Heart left ventricle (tissue), 16 donors: ENCODE results near the gene GTPBP3. TPM values are rescaled to one million over a fixed set of nuclear protein-coding genes. Genes with fewer than 3 reads are reported as not detected.
"Not testable (repeated sequence)": the region's sequence is repeated elsewhere in the genome, so short reads cannot be mapped to it uniquely, and the experiment has no call there.

ENCODE experiments used
- ATAC-seq, 4 donors: fragments of 200-7000 bp; cut with Tn5 transposase; one replicate each; pipeline ENCODE4 v1.9.1; 2020 to 2022; ENCODE audit warnings: moderate library complexity in 4 of 4, mild to moderate bottlenecking in 3 of 4, moderate number of reproducible peaks in 1 of 4
- DNase-seq, 5 donors: peaks; one replicate each; pipeline ENCODE4 v3.0.0-alpha.2; 2020
- H3K27ac ChIP-seq, 12 donors: fragments of 200-600 bp; sonication (generic) in 4 of 12; one replicate each; pipeline versions ENCODE4 v1.5.0 to v1.8.0; 2016 to 2022; ENCODE audit warnings: mild to moderate bottlenecking in 2 of 12
- H3K27me3 ChIP-seq, 9 donors: fragments of 200-600 bp; sonication (generic) in 2 of 9; one replicate each; pipeline versions ENCODE4 v1.5.1 to v1.8.0; 2016 to 2022; ENCODE audit warnings: mild to moderate bottlenecking in 3 of 9
- H3K36me3 ChIP-seq, 9 donors: fragments of 200-600 bp; sonication (generic) in 2 of 9; one replicate each; pipeline versions ENCODE4 v1.5.0 to v1.8.0; 2018 to 2022; ENCODE audit warnings: mild to moderate bottlenecking in 2 of 9
- H3K4me1 ChIP-seq, 12 donors: fragments of 200-600 bp; sonication (generic) in 4 of 12; one replicate each; pipeline versions ENCODE4 v1.5.0 to v1.8.0; 2016 to 2022; ENCODE audit warnings: mild to moderate bottlenecking in 3 of 12
- H3K4me3 ChIP-seq, 12 donors: fragments of 200-600 bp; sonication (generic) in 4 of 12; one replicate each; pipeline versions ENCODE4 v1.5.0 to v1.8.0; 2017 to 2022; ENCODE audit warnings: mild to moderate bottlenecking in 9 of 12, moderate library complexity in 4 of 12
- H3K9me3 ChIP-seq, 12 donors: fragments of 200-600 bp; sonication (generic) in 4 of 12; one replicate each; pipeline versions ENCODE4 v1.5.0 to v1.8.0; 2016 to 2022; ENCODE audit warnings: mild to moderate bottlenecking in 1 of 12
- POLR2A ChIP-seq, 2 donors: fragments of 450-650 bp; IDR thresholded peaks; one replicate each; pipeline ENCODE4 v1.6.1; 2017; ENCODE audit warnings: antibody characterized with exemption in 2 of 2, mild to moderate bottlenecking in 2 of 2, moderate library complexity in 2 of 2
- WGBS, 4 donors: extraction: QIAGEN DNeasy Blood & Tissue Kit in 2 of 4; methylation state at CpG; one replicate each; pipeline versions ENCODE4 v1.1.5 to v1.1.7; 2013 to 2018; 5-methylcytosine and 5-hydroxymethylcytosine counted together
- intact Hi-C, 10 donors: fragments of 100-400 bp; cut with DNase I; formaldehyde crosslinking; loops; one replicate each; pipeline versions ENCODE4 v1.11.1 to v1.14.2; 2022
- polyA plus RNA-seq, 2 donors: library from polyadenylated mRNA; stranded (reverse); fragments of 200-250 nt; gene quantifications; one replicate each; pipeline ENCODE4 v1.2.3, GENCODE V29; 2013
- total RNA-seq, 9 donors: library from RNA; depleted of rRNA in 2 of 9; stranded (reverse); fragments of >200 nt in 2 of 9; fragmentation: NEBNext Ultra II Directional in 3 of 9; extraction: Animal tissue kit (Norgen Biotek cat#: 25700) in 3 of 9; gene quantifications; one replicate each; pipeline versions ENCODE4 v1.1.0 to v1.2.4, GENCODE V29; 2016 to 2023
- TF ChIP-seq, protein P1 (sequence below), 12 donors: fragments of 200-600 bp; sonication (generic) in 4 of 12; IDR thresholded peaks; one replicate each; pipeline versions ENCODE4 v1.5.0 to v1.8.0; 2018 to 2022; ENCODE audit warnings: antibody characterized with exemption in 12 of 12, mild to moderate bottlenecking in 5 of 12
- donor health status: ischemic (EF 13 %, LVEDD 7.1; RV severe dilation, severe dysfunction).
- donor health status: healthy with polysubstance abuse.
- donor health status: DM: no; HTN: yes; CAD: no.
- donor health status: DM: no; HTN: no; CAD: no.
- donor health status: ischemic (EF 25% LVEDD 6.9; RV normal size, moderate dysfunction).
- donor health status: ischemic (EF 25% LVEDD 5.7; RV mildly dilated, moderate dysfunction).
- donor health status: healthy.
- donor health status: DM: yes; HTN: yes; CAD: no.
- donor health status: ischemic (EF 35%, LVEDD 5.7; RV mildly dilated, moderate dysfunction).
- donor health status: nonischemic (EF 11% LVEDD 7.7; RV severe dilation, severe dysfunction).
- donor health status: DM: yes; HTN: yes; CAD: no.
- donor health status: PGD.
- donor health status: ischemic (EF 29% LVEDD 5.4; RV normal size, mild dysfunction).
- donor health status: nonischemic (EF 23%, LVEDD 6.1; RV moderate dilation, normal function).

GTPBP3 gene
- total and polyA plus RNA-seq, 11 donors, result 6.3 to 20.1 (median 11.3) TPM

GRCh38 chr19:17293605-17294004, 43.7 kb upstream of the GTPBP3 start:
- ATAC-seq, result no peak
- no peak for DNase-seq
- Histone ChIP-seq H3K27ac (no peak overlapping the region), H3K36me3 (peaks cover 0 to 17% (median 5%) of the 10 kb centered on the region in 9 donors), H3K9me3 (peaks cover 0 to 6% (median 0%) of the 10 kb centered on the region in 12 donors), H3K27me3 (no peaks in the 10 kb centered on the region), H3K4me3 (no peak overlapping the region), H3K4me1 (peaks cover 0 to 13% (median 0%) of the 10 kb centered on the region in 12 donors)
- intact Hi-C loops, result loop anchor here in 9 of 10 donors (2.0 to 10.0 kb wide), 5 partner anchors 91 to 97 kb away; no protein-coding TSS in a partner anchor
- TF ChIP-seq POLR2A (IDR thresholded peaks at IDR 0.05), result no peak
- TF ChIP-seq, protein P1, sequence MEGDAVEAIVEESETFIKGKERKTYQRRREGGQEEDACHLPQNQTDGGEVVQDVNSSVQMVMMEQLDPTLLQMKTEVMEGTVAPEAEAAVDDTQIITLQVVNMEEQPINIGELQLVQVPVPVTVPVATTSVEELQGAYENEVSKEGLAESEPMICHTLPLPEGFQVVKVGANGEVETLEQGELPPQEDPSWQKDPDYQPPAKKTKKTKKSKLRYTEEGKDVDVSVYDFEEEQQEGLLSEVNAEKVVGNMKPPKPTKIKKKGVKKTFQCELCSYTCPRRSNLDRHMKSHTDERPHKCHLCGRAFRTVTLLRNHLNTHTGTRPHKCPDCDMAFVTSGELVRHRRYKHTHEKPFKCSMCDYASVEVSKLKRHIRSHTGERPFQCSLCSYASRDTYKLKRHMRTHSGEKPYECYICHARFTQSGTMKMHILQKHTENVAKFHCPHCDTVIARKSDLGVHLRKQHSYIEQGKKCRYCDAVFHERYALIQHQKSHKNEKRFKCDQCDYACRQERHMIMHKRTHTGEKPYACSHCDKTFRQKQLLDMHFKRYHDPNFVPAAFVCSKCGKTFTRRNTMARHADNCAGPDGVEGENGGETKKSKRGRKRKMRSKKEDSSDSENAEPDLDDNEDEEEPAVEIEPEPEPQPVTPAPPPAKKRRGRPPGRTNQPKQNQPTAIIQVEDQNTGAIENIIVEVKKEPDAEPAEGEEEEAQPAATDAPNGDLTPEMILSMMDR (IDR thresholded peaks at IDR 0.05), result no peak
- WGBS, 4 donors, result 88 to 92% (median 92%) methylated on average over 14 of the region's 14 CpGs

GRCh38 chr19:17294051-17294891, 43.1 kb upstream of the GTPBP3 start:
- Histone ChIP-seq H3K27ac (no peak overlapping the region), H3K4me3 (no peak overlapping the region), H3K9me3 (peaks cover 0 to 6% (median 0%) of the 10 kb centered on the region in 12 donors), H3K36me3 (peaks cover 0 to 22% (median 5%) of the 10 kb centered on the region in 9 donors), H3K4me1 (peaks cover 0 to 13% (median 0%) of the 10 kb centered on the region in 12 donors), H3K27me3 (no peaks in the 10 kb centered on the region)
- peak in 1 of 4 donors; percentile 8 for ATAC-seq
- TF ChIP-seq, protein P1 (IDR thresholded peaks at IDR 0.05), result no peak
- no peak for TF ChIP-seq POLR2A (IDR thresholded peaks at IDR 0.05)
- DNase-seq, result no peak
- 81 to 85% (median 85%) methylated on average over 41 to 48 of the region's 48 CpGs for WGBS, 4 donors
- intact Hi-C loops, result loop anchor here in 6 of 10 donors (5.0 to 10.0 kb wide), 2 partner anchors 91 to 93 kb away; no protein-coding TSS in a partner anchor

GRCh38 chr19:17295551-17295950, 41.8 kb upstream of the GTPBP3 start:
- intact Hi-C loops, result loop anchor here in 4 of 10 donors (5.0 to 10.0 kb wide), 2 partner anchors 47 to 89 kb away; no protein-coding TSS in a partner anchor
- H3K9me3 ChIP-seq, ATAC-seq, DNase-seq, H3K4me1 ChIP-seq, H3K27ac ChIP-seq, H3K27me3 ChIP-seq, H3K4me3 ChIP-seq: not testable (repeated sequence)
- 96 to 99% (median 98%) methylated on average over 6 of the region's 6 CpGs for WGBS, 4 donors
- H3K36me3 ChIP-seq, result peaks cover 0 to 26% (median 8%) of the 10 kb centered on the region in 9 donors

GRCh38 chr19:17296273-17296672, 41.1 kb upstream of the GTPBP3 start:
- Histone ChIP-seq H3K36me3 (peaks cover 0 to 33% (median 8%) of the 10 kb centered on the region in 9 donors), H3K4me1 (peaks cover 0 to 9% (median 0%) of the 10 kb centered on the region in 12 donors), H3K4me3 (no peak overlapping the region), H3K9me3 (peaks cover 0 to 6% (median 0%) of the 10 kb centered on the region in 12 donors), H3K27ac (no peak overlapping the region), H3K27me3 (no peaks in the 10 kb centered on the region)
- intact Hi-C loops, result loop anchor here in 4 of 10 donors (5.0 to 10.0 kb wide), 2 partner anchors 46 to 89 kb away; no protein-coding TSS in a partner anchor
- no peak for DNase-seq
- TF ChIP-seq, protein P1 (IDR thresholded peaks at IDR 0.05), result no peak
- TF ChIP-seq POLR2A (IDR thresholded peaks at IDR 0.05), result no peak
- ATAC-seq, result no peak
- 69 to 85% (median 81%) methylated on average over 4 of the region's 4 CpGs for WGBS, 4 donors
